Measurements from ENCODE around the gene PGS1.

- TF ChIP-seq POLR2A (IDR thresholded peaks at IDR 0.05), result peak; percentile 96 to 99
- no peak for TF ChIP-seq CTCF (IDR thresholded peaks at IDR 0.05)
Measured at GRCh38 chr17:78359997-78360370, 18.5 kb upstream of the PGS1 start, which contains the start of gene SOCS3.
